HG03108 (cell line): ENCODE data around the gene ZNF428.
A peak's percentile ranks its signal among the peaks of the same experiment; 100 is the strongest.
"Not testable (repeated sequence)": the region's sequence is repeated elsewhere in the genome, so short reads cannot be mapped to it uniquely, and the experiment has no call there.

ENCODE experiments used
- ATAC-seq: cut with Tn5 transposase; IDR thresholded peaks from one replicate; pipeline ENCODE4 v1.9.1; 2021; ENCODE audit warnings: moderate library complexity; ENCODE audit not compliant: unreplicated experiment

Gene ZNF428

DNA sequence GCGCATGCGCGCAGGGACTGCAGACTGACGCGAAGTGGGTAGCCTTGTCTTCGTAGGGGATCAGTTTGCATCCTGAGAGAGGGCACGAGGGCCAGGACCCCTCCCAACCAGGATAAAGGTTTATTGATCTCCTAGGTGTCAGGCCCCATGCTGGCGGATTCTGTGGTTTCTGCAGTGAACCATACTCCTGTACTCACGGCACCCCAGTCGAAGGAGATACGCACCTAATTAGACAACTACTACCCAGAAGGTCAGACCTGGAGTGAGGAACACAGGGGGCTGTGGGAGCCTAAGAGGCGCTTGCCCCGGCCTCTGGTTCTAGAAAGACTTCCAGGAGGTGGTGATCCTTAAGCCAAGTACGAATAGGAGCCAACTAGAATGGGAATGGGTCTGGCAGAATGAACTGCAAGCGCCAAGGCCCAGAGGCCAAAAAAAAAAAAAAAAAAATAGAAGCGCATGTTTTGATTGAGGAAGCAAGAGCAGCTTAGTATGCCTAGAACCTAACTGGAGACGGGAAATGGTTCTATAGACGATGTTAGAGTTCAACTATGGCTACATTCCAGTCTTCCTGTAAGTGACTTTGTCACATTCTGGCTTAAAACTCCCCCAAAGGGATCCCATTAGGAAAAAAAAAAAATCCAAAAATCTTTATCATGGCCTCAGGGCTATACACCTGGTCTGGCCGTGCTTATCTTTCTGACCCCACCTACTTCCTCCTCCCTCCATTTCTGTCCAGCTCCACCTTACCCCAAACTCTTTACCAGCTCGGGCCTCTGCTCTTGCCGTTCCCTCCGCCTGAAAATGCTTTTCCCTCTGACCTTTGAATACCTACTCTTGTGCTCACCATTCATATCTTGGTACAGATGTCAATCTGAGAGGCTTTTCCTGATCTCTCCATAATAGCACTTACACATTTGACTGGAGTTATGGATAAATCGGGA lies 902 bp upstream of the ZNF428 start:
- peak; percentile 2 for ATAC-seq

DNA sequence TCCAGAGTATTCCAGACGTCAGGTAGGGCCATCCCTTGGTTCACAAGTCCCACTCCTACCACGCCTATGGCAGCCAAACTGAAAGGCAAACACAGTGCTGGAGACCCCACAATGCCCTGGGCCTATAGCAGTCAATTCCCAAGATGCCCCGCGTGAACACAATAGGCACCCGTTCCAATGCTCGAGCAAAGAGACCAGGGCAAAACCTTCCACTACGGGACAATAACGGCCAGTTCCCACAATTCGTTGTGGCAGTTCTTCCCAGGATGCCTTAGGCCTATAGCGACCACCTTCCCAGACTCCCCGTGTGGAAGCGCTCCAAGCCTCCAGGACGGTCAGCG lies 538 bp downstream of the ZNF428 start:
- peak; percentile 19 for ATAC-seq

DNA sequence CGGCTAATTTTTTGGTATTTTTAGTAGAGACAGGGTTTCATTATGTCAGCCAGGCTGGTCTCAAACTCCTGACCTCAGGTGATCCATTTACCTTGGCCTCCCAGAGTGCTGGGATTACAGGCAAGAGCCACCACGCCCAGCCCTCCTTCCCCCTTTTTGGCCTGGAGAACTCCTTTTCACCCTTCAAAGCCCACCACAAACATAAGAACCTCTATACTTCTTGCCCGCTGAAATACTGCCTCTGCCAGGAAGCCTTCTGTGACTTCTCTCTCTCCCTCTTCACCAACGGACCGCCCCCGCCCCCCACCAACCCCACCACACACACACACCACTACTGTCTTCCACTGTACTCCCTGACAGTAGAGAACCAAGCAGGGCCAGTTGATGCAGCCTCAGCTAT lies 2.5 kb downstream of the ZNF428 start:
- ATAC-seq = no peak

DNA sequence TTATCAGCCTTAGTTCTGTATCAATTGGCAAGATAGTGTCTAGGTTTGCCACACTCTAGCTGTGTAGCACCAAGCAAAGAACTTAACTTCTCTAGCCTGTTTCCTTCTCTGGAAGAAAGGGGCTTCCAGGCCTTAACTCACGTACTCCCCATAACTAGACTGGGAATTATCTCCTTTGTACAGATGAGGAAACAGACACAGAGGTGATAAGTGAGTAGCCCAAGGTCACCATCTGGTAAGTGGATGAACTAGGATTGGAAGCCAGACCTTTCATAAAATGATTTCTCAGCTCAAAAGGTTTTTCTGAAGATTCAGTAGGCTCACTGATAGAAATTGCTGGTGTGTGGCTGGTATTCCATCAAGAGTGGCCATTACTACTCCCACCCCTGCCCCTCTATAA lies 3.1 kb downstream of the ZNF428 start:
- ATAC-seq = no peak

DNA sequence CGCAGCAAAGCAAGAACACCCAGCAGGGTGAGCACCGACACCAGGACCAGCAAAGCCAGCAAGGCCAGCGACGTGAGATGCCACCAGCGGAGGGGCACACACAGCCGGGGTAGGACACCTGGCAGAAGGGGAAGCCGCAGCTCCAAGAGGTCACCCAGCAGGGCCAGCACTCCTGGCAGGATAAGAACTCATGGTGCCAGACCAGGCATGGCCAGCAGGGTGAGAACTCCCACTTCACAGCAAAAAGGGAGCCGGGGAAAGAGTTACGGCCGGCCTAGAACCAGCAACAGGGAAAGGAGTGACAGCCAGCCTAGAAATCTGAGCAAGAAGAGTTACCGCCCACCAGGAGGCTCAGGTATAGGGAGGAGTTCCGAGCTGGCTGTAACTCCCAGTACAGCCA lies 7.1 kb downstream of the ZNF428 start:
- ATAC-seq = no peak

DNA sequence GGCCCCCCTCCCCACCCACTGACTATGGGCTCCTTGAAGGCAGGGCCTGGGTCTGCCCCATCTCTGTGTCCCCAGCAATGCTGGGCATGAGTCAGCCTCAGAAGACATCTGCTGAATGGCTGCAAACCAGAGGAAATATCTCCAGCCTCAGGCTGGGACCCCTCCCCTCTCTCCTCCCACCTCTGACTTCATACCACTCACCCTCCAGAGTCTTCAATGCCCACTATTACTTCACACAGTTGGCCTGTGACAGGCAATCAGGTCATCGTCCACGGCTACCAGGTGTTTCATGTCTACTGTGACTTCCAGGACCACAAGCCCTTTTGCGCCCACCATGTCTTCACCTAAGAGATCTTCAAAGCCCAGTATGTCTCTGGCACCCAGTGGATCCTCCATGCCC lies 7.6 kb downstream of the ZNF428 start, which contains the start of gene SRRM5:
Gene SRRM5 (plus strand): TSS at position 301 of the 400 bp plus-strand sequence. CDS start 34 bp downstream, at position 335.
- no peak for ATAC-seq

DNA sequence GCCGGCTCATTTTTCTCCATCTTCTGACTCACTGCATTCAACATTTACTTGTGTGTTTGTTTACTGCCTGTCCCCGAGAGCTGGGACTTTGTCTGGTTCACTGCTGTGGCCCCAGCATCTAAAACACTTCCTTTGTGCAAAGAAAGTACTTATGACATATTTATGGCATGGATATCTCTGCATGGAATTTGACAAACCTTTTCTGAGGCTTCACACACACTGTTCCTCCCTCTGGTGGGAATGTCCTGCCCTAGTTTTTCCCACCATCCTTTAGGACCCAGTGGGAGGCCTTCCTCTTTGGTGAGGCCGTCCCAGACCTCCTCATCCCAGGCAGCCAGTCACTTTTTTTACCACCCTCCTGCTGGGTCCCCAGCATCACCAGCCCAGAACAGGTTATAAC lies 8.9 kb downstream of the ZNF428 start:
- ATAC-seq = no peak

DNA sequence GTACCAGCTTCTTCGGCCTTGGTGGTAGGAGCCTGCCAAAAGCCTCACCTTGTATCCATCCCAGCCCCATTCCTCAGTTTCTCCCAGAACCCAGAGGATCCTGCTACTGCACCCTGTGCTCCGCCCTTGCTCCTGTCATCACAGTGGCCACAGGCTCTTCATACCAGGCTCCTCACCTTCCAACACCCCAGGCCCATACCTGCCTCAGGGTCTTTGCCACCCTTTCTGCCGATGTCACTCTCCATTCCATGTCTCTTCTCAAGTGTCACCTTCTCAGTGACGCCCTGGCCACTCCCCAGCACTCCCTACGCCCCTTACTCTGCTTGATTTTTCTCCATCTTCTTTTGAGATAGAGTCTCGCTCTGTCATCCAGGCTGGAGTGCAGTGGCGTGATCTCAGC lies 9.6 kb downstream of the ZNF428 start:
- ATAC-seq = no peak

DNA sequence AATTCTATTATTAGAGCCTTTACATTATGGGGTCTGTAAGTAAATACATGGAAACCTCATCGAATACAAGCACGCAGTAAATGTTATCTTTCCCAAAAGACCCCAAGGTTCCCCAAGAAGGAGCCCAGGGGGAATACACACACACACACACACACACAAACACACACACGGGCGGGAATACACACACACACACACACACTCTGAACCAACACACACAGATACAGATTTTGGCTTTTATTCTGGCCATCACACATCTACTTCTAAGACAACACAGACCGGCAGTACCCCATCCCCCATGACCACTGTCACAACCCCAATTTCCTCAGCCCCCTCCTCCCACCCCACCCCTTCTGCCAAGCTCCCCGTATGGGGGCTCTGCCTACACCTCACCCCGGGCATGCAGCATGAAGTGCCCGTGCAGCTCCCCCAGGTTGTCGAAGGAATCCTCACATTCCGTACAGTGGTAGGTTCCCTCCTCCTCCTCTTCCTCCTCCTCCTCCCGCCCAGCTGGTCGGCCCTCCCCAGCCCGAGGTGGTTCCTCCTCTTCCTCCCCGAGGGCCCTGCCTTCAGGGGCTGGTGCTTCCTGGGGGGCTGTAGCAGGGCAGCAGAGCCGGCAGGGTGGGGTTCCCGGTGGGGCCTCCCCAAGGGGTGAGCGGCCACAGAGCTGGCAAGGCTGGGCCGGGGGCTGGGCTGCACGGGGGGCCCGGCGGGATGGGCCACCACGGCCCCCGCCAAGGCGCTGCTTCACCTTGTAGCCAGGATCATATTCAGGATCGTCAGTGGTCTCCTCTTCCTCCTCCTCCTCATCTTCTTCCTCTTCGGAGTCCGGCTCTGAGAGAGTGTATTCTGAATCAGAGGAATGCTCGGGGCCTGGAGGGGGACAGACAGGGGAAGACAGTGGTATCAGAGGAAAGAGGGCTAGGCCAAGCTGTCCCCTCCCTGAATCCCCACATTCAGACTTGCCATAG lies 11.9 kb downstream of the ZNF428 start:
- no peak for ATAC-seq

DNA sequence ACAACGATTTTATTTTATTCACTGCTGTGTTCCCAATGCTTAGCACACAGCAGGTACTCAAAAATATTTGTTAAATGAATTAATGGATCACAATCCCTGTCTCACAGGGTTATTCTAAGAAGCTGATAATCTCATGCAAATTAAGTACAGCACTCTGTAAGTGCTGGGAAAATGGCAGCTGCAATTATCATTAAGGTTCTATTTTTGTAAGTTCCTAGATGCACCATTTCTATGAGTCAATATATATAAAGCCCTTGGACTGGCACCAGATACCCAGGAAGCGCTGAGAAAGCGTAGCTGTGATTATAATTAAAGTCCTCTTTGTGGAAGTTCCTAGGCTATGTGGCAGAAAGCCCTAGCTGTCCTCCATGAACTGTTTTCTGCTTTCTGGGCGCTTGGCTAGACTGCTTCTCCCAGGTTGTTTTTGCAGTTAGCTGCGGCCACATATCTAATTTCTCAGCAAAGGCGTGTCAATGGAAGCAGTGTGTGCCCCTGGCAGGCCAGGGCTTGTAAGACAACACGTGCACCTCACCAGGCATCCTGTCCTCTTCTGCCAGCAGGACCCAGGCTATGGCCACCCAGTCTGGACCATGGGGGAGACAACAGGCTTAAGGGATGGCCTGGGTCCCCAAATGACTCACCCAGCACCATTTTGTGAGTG lies 12.7 kb downstream of the ZNF428 start:
- ATAC-seq = no peak

DNA sequence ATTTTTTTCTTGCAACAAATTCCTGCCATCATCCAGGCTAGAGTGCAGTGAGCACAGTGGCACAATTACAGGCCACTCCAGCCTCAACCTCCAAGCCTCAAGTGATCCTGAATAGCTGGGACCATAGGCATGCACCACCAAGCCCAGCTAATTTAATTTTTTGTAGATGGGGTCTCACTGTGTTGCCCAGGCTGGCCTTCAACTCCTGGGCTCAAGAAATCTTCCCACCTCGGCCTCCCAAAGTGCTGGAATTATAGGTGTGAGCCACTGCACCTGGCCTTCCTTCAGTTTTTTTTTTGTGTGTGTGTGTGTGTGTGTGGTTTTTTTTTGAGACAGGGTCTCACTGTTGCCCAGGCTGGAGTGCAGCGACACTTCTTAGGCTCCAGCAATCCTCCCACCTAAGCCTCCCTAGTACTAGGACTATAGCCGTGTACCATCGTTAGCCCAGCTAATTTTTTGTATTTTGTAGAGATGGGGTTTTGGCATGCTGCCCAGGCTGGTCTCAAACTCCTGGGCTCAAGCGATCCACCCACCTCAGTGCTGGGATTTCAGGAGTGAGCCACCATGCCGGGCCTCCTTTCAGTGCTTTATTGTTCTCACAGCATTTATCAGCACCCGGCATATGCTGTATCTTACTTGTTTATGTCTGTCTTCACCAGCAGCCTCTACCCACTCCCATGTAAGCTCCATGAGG lies 13.4 kb downstream of the ZNF428 start:
- no peak for ATAC-seq

DNA sequence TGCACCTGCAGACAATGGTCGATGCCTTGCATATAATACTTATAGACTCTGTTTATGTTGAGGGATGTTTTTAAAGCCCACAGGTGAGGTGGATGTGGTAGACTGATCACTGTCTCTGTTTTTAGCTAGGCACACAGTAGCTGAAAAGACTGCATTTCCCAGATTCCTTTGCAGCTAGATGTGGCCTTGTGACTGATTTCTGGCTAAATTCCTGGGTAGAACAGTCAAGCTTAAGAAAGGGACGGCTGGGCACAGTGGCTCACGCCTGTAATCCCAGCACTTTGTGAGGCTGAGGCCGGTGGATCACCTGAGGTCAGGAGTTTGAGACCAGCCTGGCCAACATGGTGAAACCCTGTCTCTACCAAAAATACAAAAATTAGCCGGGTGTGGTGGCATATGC lies 19.1 kb downstream of the ZNF428 start:
- ATAC-seq = not testable (repeated sequence)

DNA sequence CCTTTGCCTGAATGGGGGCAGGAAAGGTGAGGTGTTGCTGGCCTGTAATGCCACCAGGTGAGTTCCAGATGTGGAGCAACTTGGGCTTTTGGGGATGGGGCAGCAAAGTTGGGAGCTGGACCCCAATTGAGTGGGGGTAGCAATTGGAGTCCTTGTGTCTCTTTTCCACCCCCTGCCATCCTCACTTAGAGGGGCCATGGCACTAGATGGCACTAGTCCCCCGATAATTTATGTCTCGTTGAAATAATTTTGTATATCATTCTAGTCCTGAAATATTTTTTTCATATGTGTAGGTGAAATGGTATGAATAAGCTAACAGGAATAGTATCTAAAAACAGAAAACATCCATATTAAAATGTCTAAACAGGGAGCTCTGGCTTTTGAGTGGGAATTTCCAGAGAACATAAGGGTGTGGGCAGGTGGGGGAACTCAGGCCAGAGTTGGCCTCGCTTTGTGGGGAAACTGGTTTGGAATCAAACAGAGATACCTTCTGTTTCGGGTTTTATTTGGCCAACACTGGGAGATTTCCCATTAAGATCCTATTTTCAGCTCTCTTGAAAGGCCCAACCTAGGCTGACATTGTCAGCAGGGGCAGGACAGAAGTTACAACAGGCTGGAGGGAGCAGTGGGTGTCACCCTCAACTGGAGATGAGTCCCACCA lies 19.7 kb downstream of the ZNF428 start:
- ATAC-seq = no peak

DNA sequence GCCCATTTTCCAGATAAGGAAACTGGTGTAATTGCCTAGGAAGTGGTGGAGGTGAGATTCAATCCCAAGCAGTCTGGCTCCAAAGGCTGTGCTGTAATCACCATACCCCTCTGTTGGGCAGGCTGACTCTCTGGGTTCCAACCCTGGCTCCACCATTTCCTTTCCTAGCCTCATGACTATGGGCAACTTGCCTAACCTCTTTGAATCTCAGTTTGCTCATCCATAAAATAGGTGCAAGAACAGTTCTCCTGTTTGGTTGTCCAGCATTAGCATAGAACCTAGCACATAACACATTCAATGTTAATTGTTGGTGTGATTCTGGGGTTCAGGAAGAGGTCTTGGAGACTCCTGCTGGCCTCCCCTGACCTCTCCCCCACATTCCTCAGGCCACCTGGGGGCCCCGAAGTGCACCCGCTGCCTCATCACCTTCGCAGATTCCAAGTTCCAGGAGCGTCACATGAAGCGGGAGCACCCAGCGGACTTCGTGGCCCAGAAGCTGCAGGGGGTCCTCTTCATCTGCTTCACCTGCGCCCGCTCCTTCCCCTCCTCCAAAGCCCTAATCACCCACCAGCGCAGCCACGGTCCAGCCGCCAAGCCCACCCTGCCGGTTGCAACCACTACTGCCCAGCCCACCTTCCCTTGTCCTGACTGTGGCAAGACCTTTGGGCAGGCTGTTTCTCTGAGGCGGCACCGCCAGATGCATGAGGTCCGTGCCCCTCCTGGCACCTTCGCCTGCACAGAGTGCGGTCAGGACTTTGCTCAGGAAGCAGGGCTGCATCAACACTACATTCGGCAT lies 20.8 kb downstream of the ZNF428 start:
- ATAC-seq = no peak

DNA sequence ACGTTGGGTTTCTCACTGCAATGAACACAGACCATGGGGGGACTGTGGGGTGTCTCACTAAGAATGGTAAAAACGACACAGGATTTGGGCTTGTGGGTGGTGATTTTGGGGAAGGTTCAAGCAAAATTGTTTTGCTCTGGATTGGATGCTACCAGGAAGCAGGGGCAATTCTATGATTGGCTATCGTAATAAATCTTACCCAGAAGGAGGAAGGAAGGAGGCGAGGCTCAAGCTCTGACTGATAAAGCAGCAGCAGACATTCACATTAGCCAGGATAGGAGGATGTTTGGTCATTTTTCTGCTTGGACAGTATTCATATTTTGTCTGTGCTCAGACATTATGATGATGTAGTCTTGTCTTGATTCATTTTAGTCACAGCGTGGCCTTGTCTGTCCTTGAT lies 21.6 kb downstream of the ZNF428 start:
- no peak for ATAC-seq

DNA sequence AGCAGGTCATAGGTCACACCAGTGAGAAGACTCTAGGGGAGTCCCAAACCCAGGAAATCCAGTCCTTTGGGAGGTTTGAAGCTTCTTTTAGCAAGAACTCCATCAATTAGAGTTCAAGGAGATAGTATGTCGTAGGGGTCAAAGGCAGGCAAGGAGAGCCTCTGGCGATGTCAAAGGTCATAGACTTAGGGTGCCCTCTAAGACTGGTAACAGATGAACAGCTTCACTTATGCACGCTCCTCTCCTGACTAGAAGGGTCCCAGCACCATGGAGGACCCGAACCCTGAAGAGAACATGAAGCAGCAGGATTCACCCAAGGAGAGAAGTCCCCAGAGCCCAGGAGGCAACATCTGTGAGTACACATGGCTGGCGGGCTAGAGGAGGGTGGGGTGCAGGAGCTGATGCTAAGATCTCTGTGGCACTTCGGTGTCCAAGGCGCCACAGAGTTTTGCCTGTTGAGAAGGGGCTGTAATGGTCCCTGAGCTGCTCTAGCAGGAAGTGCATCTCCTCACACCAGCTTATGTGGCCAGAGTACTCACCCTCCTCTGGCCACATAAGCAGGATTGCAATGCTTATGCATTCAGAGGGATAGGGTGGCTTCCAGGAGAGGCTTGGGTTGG lies 22.5 kb downstream of the ZNF428 start:
- ATAC-seq = no peak

DNA sequence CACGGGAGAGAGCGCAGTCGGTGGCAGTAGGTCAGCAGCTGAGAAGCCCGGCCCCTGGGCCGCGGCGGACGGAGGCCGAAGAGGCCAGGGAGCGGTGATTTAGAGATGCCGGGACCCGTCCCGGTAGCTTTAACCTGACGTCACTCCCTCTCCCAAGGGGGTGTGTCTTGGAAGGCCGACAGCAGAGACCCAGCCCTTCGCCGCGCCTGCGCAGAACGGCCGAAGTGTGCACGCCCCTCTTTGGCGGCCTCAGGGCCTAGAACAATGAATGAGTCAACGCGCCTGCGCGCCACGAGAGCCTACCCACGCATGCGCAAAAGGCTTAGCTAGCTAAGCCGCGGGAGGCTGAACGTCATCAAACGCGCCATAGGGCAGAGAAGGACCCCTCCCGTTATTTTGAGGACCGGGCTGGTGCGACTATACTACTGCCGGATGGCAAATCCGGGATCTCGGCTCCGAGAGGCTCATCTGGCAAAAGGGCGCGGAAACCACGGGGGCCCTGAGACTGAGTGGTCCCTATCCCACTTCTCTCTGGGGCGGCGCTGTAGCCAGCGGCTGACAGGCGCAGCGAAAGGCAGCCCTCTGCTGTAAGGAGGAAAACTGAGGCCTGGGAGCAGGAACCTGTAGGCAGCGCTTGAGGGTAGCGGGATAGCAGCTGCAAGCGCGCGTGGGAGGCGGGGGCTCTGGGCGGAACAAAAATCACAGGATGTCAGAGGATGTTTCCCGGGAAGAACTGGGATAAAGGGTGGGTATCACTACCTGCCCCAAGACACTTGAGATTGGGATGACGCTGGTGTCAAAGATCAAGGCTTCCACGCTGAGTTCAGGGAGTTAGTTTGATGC lies 23.2 kb downstream of the ZNF428 start, which contains the start of the genes IRGQ and ZNF576:
Gene IRGQ (minus strand): TSS at position 136 of the 843 bp plus-strand sequence. CDS start 796 bp downstream, outside the sequence.
Gene ZNF576 (plus strand): TSS at position 597 of the 843 bp plus-strand sequence. CDS start 514 bp downstream, outside the sequence.
- ATAC-seq = peak; percentile 78

DNA sequence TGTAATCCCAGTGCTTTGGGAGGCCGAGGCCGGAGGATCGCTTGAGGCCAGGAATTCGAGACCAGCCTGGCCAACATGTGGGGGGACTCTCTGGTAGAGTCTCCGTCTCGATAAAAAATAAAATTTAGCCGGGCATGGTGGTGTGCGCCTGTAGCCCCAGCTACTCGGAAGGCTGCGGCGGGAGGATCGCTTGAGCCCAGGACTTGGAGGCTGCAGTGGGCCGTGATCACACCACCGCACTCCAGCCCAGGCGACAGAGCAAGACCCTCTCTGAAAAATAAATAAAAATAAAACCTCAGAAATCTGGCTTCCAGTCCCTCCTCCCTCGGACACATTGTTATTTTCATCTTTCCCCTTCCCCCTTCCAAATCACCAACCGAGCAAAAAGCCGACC lies 23.8 kb downstream of the ZNF428 start:
- ATAC-seq = no peak
